Neural cell (in vitro differentiated cells): Measurements from ENCODE around the gene AKAP9. TPM values are rescaled to one million over a fixed set of nuclear protein-coding genes. Genes with fewer than 3 reads are reported as not detected.

Experiments
- H2AFZ ChIP-seq: fragments of 200-600, 300-800 bp; sonication (generic), shearing (Covaris generic); 2 replicates; pipeline ENCODE4 v1.6.0; 2014; ENCODE audit warnings: low read depth, mild to moderate bottlenecking, antibody characterized with exemption, low read length, moderate library complexity
- H3F3A ChIP-seq: fragments of 200-600 bp; shearing (Covaris generic); 2 replicates; pipeline ENCODE4 v1.6.1; 2016; ENCODE audit warnings: mild to moderate bottlenecking, moderate library complexity, mixed read lengths, antibody characterized with exemption, low read length; ENCODE audit not compliant: insufficient read depth, poor library complexity, severe bottlenecking
- H3K27ac ChIP-seq: fragments of 200-600, 300-800 bp; sonication (generic), shearing (Covaris generic); 2 replicates; pipeline ENCODE4 v1.5.1; 2014; ENCODE audit warnings: mild to moderate bottlenecking, low read length, moderate library complexity
- H3K27me3 ChIP-seq: fragments of 300-800, 200-600 bp; sonication (generic), shearing (Covaris generic); 2 replicates; pipeline ENCODE4 v1.6.0; 2014; ENCODE audit warnings: mild to moderate bottlenecking, low read depth, low read length, moderate library complexity; ENCODE audit not compliant: insufficient read depth
- H3K36me3 ChIP-seq: fragments of 300-800, 200-600 bp; sonication (generic), shearing (Covaris generic); 2 replicates; pipeline ENCODE4 v1.5.1; 2014; ENCODE audit warnings: mild to moderate bottlenecking, antibody characterized with exemption, low read length, moderate library complexity; ENCODE audit not compliant: insufficient read depth
- H3K4me2 ChIP-seq: fragments of 300-800, 200-600 bp; sonication (generic), shearing (Covaris generic); 2 replicates; pipeline ENCODE4 v1.6.0; 2014; ENCODE audit warnings: mild to moderate bottlenecking, low read length
- H3K4me3 ChIP-seq: fragments of 300-800, 200-600 bp; sonication (generic), shearing (Covaris generic); 2 replicates; pipeline ENCODE4 v1.5.1; 2014; ENCODE audit warnings: mild to moderate bottlenecking, low read length, moderate library complexity
- H3K79me2 ChIP-seq: fragments of 200-600 bp; shearing (Covaris generic); replicated peaks from 2 replicates; pipeline ENCODE4 v1.6.0; 2014; ENCODE audit warnings: mild to moderate bottlenecking, low read length, moderate library complexity; ENCODE audit not compliant: insufficient read depth
- H3K9ac ChIP-seq: fragments of 300-800, 200-600 bp; sonication (generic), shearing (Covaris generic); 2 replicates; pipeline ENCODE4 v1.6.1; 2016; ENCODE audit warnings: mild to moderate bottlenecking, low read length, mixed read lengths
- H3K9me2 ChIP-seq: fragments of 200-600 bp; shearing (Covaris generic); 2 replicates; pipeline ENCODE4 v1.6.1; 2016; ENCODE audit warnings: mild to moderate bottlenecking, low read length, mixed read lengths; ENCODE audit not compliant: insufficient read depth
- H3K9me3 ChIP-seq: fragments of 200-600, 300-800 bp; sonication (generic), shearing (Covaris generic); 2 replicates; pipeline ENCODE4 v1.6.1; 2016; ENCODE audit warnings: mild to moderate bottlenecking, mixed run types, low read length, moderate library complexity, mixed read lengths
- H4K20me1 ChIP-seq: fragments of 200-600 bp; shearing (Covaris generic); 2 replicates; pipeline ENCODE4 v1.6.1; 2016; ENCODE audit warnings: mild to moderate bottlenecking, mixed run types; ENCODE audit not compliant: insufficient read depth
- EP300 ChIP-seq: fragments of 450-650 bp; conservative IDR thresholded peaks from 2 replicates; pipeline ENCODE4 v1.6.1; 2014; ENCODE audit warnings: antibody characterized with exemption, mild to moderate bottlenecking, moderate library complexity; ENCODE audit not compliant: poor library complexity, severe bottlenecking
- EZH2 ChIP-seq: fragments of 200-600, 300-800 bp; shearing (Covaris generic), sonication (generic); IDR thresholded peaks from 2 replicates; pipeline ENCODE4 v1.6.1; 2014; ENCODE audit warnings: antibody characterized with exemption, low read length, borderline replicate concordance, mild to moderate bottlenecking; ENCODE audit not compliant: insufficient read depth, poor library complexity, severe bottlenecking
- MXI1 ChIP-seq: fragments of 450-650 bp; conservative IDR thresholded peaks from 2 replicates; pipeline ENCODE4 v1.6.1; 2014; ENCODE audit warnings: antibody characterized with exemption, mild to moderate bottlenecking; ENCODE audit not compliant: poor library complexity, severe bottlenecking
- POLR2AphosphoS5 ChIP-seq: IDR thresholded peaks from 2 replicates; pipeline ENCODE4 v1.6.1; 2012
- RAD21 ChIP-seq: fragments of 450-650 bp; conservative IDR thresholded peaks from 2 replicates; pipeline ENCODE4 v1.6.1; 2014; ENCODE audit warnings: antibody characterized with exemption, mild to moderate bottlenecking, moderate library complexity
- SMC3 ChIP-seq: fragments of 450-650 bp; conservative IDR thresholded peaks from 2 replicates; pipeline ENCODE4 v1.6.1; 2014; ENCODE audit warnings: antibody characterized with exemption, mild to moderate bottlenecking, moderate library complexity; ENCODE audit not compliant: poor library complexity
- TAF1 ChIP-seq: IDR thresholded peaks from 2 replicates; pipeline ENCODE4 v1.6.1; 2012; ENCODE audit warnings: low read depth
- polyA plus RNA-seq: library from polyadenylated mRNA; depleted of rRNA; stranded (reverse); fragments of >200 nt; gene quantifications from 2 replicates; pipeline ENCODE4 v1.2.3, GENCODE V29; 2014
- TF ChIP-seq, protein P1 (sequence below): fragments of 450-650 bp; IDR thresholded peaks from 2 replicates; pipeline ENCODE4 v1.5.1; 2014; ENCODE audit warnings: antibody characterized with exemption, mild to moderate bottlenecking, moderate library complexity; ENCODE audit not compliant: poor library complexity, severe bottlenecking
- TF ChIP-seq, protein P2 (sequence below): IDR thresholded peaks from 2 replicates; pipeline ENCODE4 v1.6.1; 2012; ENCODE audit warnings: borderline replicate concordance

AKAP9 gene
- polyA plus RNA-seq, 1 donor from 2014 or later: 120 TPM

- no peaks in the 10 kb centered on the region for H3F3A ChIP-seq
- H3K4me2 ChIP-seq: no peak overlapping the region
- H3K4me3 ChIP-seq: no peak overlapping the region
- H3K9me3 ChIP-seq: no peaks in the 10 kb centered on the region
- H3K27ac ChIP-seq: no peak overlapping the region
- H3K36me3 ChIP-seq: peaks cover 28% of the 10 kb centered on the region
- no peak for TF ChIP-seq SMC3
- no peak for TF ChIP-seq EP300
- TF ChIP-seq TAF1: no peak
- H3K79me2 ChIP-seq: peaks cover 39% of the 10 kb centered on the region
- no peaks in the 10 kb centered on the region for H3K27me3 ChIP-seq
- no peaks in the 10 kb centered on the region for H4K20me1 ChIP-seq
- no peak overlapping the region for H2AFZ ChIP-seq
- H3K9ac ChIP-seq: no peak overlapping the region
- no peaks in the 10 kb centered on the region for H3K9me2 ChIP-seq
These were observed 181.0 kb downstream of the AKAP9 start for GRCh38 chr7:92121681-92122080.

- TF ChIP-seq EP300 (no peak), MXI1 (no peak), RAD21 (no peak), SMC3 (no peak), TAF1 (no peak), EZH2 (no peak), POLR2AphosphoS5 (no peak)
- TF ChIP-seq, protein P1, sequence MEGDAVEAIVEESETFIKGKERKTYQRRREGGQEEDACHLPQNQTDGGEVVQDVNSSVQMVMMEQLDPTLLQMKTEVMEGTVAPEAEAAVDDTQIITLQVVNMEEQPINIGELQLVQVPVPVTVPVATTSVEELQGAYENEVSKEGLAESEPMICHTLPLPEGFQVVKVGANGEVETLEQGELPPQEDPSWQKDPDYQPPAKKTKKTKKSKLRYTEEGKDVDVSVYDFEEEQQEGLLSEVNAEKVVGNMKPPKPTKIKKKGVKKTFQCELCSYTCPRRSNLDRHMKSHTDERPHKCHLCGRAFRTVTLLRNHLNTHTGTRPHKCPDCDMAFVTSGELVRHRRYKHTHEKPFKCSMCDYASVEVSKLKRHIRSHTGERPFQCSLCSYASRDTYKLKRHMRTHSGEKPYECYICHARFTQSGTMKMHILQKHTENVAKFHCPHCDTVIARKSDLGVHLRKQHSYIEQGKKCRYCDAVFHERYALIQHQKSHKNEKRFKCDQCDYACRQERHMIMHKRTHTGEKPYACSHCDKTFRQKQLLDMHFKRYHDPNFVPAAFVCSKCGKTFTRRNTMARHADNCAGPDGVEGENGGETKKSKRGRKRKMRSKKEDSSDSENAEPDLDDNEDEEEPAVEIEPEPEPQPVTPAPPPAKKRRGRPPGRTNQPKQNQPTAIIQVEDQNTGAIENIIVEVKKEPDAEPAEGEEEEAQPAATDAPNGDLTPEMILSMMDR: no peak
- TF ChIP-seq, protein P2, sequence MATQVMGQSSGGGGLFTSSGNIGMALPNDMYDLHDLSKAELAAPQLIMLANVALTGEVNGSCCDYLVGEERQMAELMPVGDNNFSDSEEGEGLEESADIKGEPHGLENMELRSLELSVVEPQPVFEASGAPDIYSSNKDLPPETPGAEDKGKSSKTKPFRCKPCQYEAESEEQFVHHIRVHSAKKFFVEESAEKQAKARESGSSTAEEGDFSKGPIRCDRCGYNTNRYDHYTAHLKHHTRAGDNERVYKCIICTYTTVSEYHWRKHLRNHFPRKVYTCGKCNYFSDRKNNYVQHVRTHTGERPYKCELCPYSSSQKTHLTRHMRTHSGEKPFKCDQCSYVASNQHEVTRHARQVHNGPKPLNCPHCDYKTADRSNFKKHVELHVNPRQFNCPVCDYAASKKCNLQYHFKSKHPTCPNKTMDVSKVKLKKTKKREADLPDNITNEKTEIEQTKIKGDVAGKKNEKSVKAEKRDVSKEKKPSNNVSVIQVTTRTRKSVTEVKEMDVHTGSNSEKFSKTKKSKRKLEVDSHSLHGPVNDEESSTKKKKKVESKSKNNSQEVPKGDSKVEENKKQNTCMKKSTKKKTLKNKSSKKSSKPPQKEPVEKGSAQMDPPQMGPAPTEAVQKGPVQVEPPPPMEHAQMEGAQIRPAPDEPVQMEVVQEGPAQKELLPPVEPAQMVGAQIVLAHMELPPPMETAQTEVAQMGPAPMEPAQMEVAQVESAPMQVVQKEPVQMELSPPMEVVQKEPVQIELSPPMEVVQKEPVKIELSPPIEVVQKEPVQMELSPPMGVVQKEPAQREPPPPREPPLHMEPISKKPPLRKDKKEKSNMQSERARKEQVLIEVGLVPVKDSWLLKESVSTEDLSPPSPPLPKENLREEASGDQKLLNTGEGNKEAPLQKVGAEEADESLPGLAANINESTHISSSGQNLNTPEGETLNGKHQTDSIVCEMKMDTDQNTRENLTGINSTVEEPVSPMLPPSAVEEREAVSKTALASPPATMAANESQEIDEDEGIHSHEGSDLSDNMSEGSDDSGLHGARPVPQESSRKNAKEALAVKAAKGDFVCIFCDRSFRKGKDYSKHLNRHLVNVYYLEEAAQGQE: no peak
- H3K27ac ChIP-seq: no peak overlapping the region
- H2AFZ ChIP-seq: no peak overlapping the region
- H3F3A ChIP-seq: no peaks in the 10 kb centered on the region
- H3K9me3 ChIP-seq: no peaks in the 10 kb centered on the region
- H3K9ac ChIP-seq: no peak overlapping the region
- H3K4me3 ChIP-seq: peak overlapping the region; percentile 96
- peaks cover 47% of the 10 kb centered on the region for H3K79me2 ChIP-seq
- no peaks in the 10 kb centered on the region for H3K36me3 ChIP-seq
- peak overlapping the region; percentile 59 for H3K4me2 ChIP-seq
- H4K20me1 ChIP-seq: no peaks in the 10 kb centered on the region
- no peaks in the 10 kb centered on the region for H3K27me3 ChIP-seq
- no peaks in the 10 kb centered on the region for H3K9me2 ChIP-seq
These were observed 190.4 kb downstream of the AKAP9 start for GRCh38 chr7:92131093-92131492.
